ENCODE measurements around the gene SEMA3B. TPM values are rescaled to one million over a fixed set of nuclear protein-coding genes. Genes with fewer than 3 reads are reported as not detected.

Gene SEMA3B
- polyA plus RNA-seq, 5 donors: 14.9 to 31.5 (median 29.6) TPM

Other genes with a start within 250 kb of the SEMA3B start
- 100 to 1,000 TPM; 347 to 542 (median 418) TPM for gene RBM5, start 180.2 kb upstream of the SEMA3B start, polyA plus RNA-seq (ENCODE audit: insufficient read depth in 1 of 5, insufficient read length in 5 of 5, low replicate concordance in 1 of 5)
- gene SEMA3F, start 113.8 kb upstream of the SEMA3B start, polyA plus RNA-seq (ENCODE audit: insufficient read depth in 1 of 5, insufficient read length in 5 of 5, low replicate concordance in 1 of 5): 10 to 100 TPM; 33.1 to 57.1 (median 44.4) TPM
- not detected for gene GNAT1, start 77.5 kb upstream of the SEMA3B start, polyA plus RNA-seq (ENCODE audit: insufficient read depth in 1 of 5, insufficient read length in 5 of 5, low replicate concordance in 1 of 5)
- gene SLC38A3, start 63.9 kb upstream of the SEMA3B start, polyA plus RNA-seq (ENCODE audit: insufficient read depth in 1 of 5, insufficient read length in 5 of 5, low replicate concordance in 1 of 5): 10 to 100 TPM in 1 of 5 donors, 1 to 10 TPM in 4; 5.3 to 10.0 (median 7.9) TPM
- gene GNAI2, start 32.9 kb upstream of the SEMA3B start, polyA plus RNA-seq (ENCODE audit: insufficient read depth in 1 of 5, insufficient read length in 5 of 5, low replicate concordance in 1 of 5): 100 to 1,000 TPM; 234 to 282 (median 257) TPM
- gene LSMEM2, start 9.9 kb downstream of the SEMA3B start, polyA plus RNA-seq (ENCODE audit: insufficient read depth in 1 of 5, insufficient read length in 5 of 5, low replicate concordance in 1 of 5): 1 to 10 TPM in 1 of 5 donors, under 1 TPM in 4; 0.14 to 1.4 (median 0.36) TPM
- 10 to 100 TPM; 26.6 to 46.5 (median 34.0) TPM for gene IFRD2, start 23.3 kb downstream of the SEMA3B start, polyA plus RNA-seq (ENCODE audit: insufficient read depth in 1 of 5, insufficient read length in 5 of 5, low replicate concordance in 1 of 5)
- 1 to 10 TPM; 2.9 to 5.8 (median 3.2) TPM for gene HYAL3, start 30.3 kb downstream of the SEMA3B start, polyA plus RNA-seq (ENCODE audit: insufficient read depth in 1 of 5, insufficient read length in 5 of 5, low replicate concordance in 1 of 5)
- gene NAA80, start 30.3 kb downstream of the SEMA3B start, polyA plus RNA-seq (ENCODE audit: insufficient read depth in 1 of 5, insufficient read length in 5 of 5, low replicate concordance in 1 of 5): 10 to 100 TPM in 1 of 5 donors, 1 to 10 TPM in 4; 6.1 to 10.2 (median 7.9) TPM
- 1 to 10 TPM; 2.2 to 3.1 (median 2.5) TPM for gene HYAL1, start 34.4 kb downstream of the SEMA3B start, polyA plus RNA-seq (ENCODE audit: insufficient read depth in 1 of 5, insufficient read length in 5 of 5, low replicate concordance in 1 of 5)
- 100 to 1,000 TPM in 1 of 5 donors, 10 to 100 TPM in 4; 67.8 to 113 (median 77.3) TPM for gene HYAL2, start 53.6 kb downstream of the SEMA3B start, polyA plus RNA-seq (ENCODE audit: insufficient read depth in 1 of 5, insufficient read length in 5 of 5, low replicate concordance in 1 of 5)
- gene TUSC2, start 59.1 kb downstream of the SEMA3B start, polyA plus RNA-seq (ENCODE audit: insufficient read depth in 1 of 5, insufficient read length in 5 of 5, low replicate concordance in 1 of 5): 10 to 100 TPM; 18.4 to 26.2 (median 18.9) TPM
- 10 to 100 TPM; 24.1 to 34.2 (median 27.9) TPM for gene RASSF1, start 71.7 kb downstream of the SEMA3B start, polyA plus RNA-seq (ENCODE audit: insufficient read depth in 1 of 5, insufficient read length in 5 of 5, low replicate concordance in 1 of 5)
- gene ZMYND10, start 76.6 kb downstream of the SEMA3B start, polyA plus RNA-seq (ENCODE audit: insufficient read depth in 1 of 5, insufficient read length in 5 of 5, low replicate concordance in 1 of 5): 10 to 100 TPM in 4 of 5 donors, 1 to 10 TPM in 1; 4.7 to 32.7 (median 20.9) TPM
- gene NPRL2, start 81.6 kb downstream of the SEMA3B start, polyA plus RNA-seq (ENCODE audit: insufficient read depth in 1 of 5, insufficient read length in 5 of 5, low replicate concordance in 1 of 5): 10 to 100 TPM; 27.5 to 36.0 (median 30.8) TPM
- gene CYB561D2, start 81.7 kb downstream of the SEMA3B start, polyA plus RNA-seq (ENCODE audit: insufficient read depth in 1 of 5, insufficient read length in 5 of 5, low replicate concordance in 1 of 5): 10 to 100 TPM in 2 of 5 donors, 1 to 10 TPM in 3; 7.8 to 12.1 (median 9.5) TPM
- 10 to 100 TPM; 22.2 to 38.0 (median 27.5) TPM for gene TMEM115, start 90.4 kb downstream of the SEMA3B start, polyA plus RNA-seq (ENCODE audit: insufficient read depth in 1 of 5, insufficient read length in 5 of 5, low replicate concordance in 1 of 5)
- 10 to 100 TPM; 11.3 to 33.6 (median 27.5) TPM for gene CACNA2D2, start 234.5 kb downstream of the SEMA3B start, polyA plus RNA-seq (ENCODE audit: insufficient read depth in 1 of 5, insufficient read length in 5 of 5, low replicate concordance in 1 of 5)